Caco-2 (cell line): ENCODE results near the gene FMN1. TPM values are rescaled to one million over a fixed set of nuclear protein-coding genes. Genes with fewer than 3 reads are reported as not detected.
"Not testable (repeated sequence)": the region's sequence is repeated elsewhere in the genome, so short reads cannot be mapped to it uniquely, and the experiment has no call there.

Source experiments
- BruUV-seq: library from RNA; stranded (reverse); fragments of 400-500 nt; replicated peaks from 2 replicates; lab custom pipeline; 2021; lab: Mats Ljungman, UMichigan
- CTCF ChIA-PET: fragments of 300-600 bp; sonication (Branson Sonifier 250); formaldehyde crosslinking; loops from one replicate; lab custom pipeline; 2022; ENCODE audit warnings: antibody characterized with exemption; lab: Charles Lee
- POLR2A ChIA-PET: fragments of 300-600 bp; sonication (Branson Sonifier 250); formaldehyde crosslinking; loops from one replicate; lab custom pipeline; 2022; ENCODE audit warnings: antibody characterized with exemption; lab: Charles Lee
- DNase-seq, 2 experiments: peaks; one replicate each; pipeline versions ENCODE4 v3.0.0 to v3.0.0-alpha.2; 2020 to 2022
- H3K27me3 ChIP-seq: replicated peaks from 2 replicates; pipeline ENCODE4 v1.6.0; 2011; ENCODE audit warnings: low read length; ENCODE audit not compliant: control insufficient read depth, insufficient read depth
- H3K36me3 ChIP-seq: 2 replicates; pipeline ENCODE4 v1.5.1; 2011; ENCODE audit warnings: low read length; ENCODE audit not compliant: control insufficient read depth, insufficient read depth
- H3K4me1 ChIP-seq: fragments of 250-450 bp; sonication (Bioruptor Pico); 2 replicates; pipeline ENCODE4 v1.5.1; 2020; ENCODE audit warnings: mild to moderate bottlenecking
- H3K4me3 ChIP-seq: 2 replicates; pipeline ENCODE4 v1.5.1; 2011; ENCODE audit warnings: low read depth, mild to moderate bottlenecking, control low read depth, low read length
- H3K9me3 ChIP-seq: fragments of 250-450 bp; sonication (Bioruptor Pico); 2 replicates; pipeline ENCODE4 v1.5.1; 2020; ENCODE audit warnings: mild to moderate bottlenecking, moderate library complexity
- H3K27ac Mint-ChIP-seq: one replicate; pipeline ENCODE4 v1.8.0; 2022; ENCODE audit warnings: mixed read lengths; ENCODE audit not compliant: unreplicated experiment
- H3K27me3 Mint-ChIP-seq: one replicate; pipeline ENCODE4 v1.8.0; 2022; ENCODE audit warnings: mixed read lengths; ENCODE audit not compliant: insufficient read depth, unreplicated experiment
- H3K36me3 Mint-ChIP-seq: one replicate; pipeline ENCODE4 v1.8.0; 2022; ENCODE audit warnings: mild to moderate bottlenecking, mixed read lengths; ENCODE audit not compliant: insufficient read depth, unreplicated experiment
- H3K4me1 Mint-ChIP-seq: one replicate; pipeline ENCODE4 v1.8.0; 2022; ENCODE audit warnings: low read depth, mixed read lengths; ENCODE audit not compliant: unreplicated experiment
- H3K4me3 Mint-ChIP-seq: one replicate; pipeline ENCODE4 v1.8.0; 2022; ENCODE audit warnings: mild to moderate bottlenecking, moderate library complexity, mixed read lengths; ENCODE audit not compliant: unreplicated experiment
- H3K9me3 Mint-ChIP-seq: one replicate; pipeline ENCODE4 v1.8.0; 2022; ENCODE audit warnings: mixed read lengths; ENCODE audit not compliant: unreplicated experiment
- CTCF ChIP-seq, 2 experiments: fragments of 200-600 bp in 1 of 2; IDR thresholded peaks; 1 replicate in 1 of 2; 2 replicates in 1 of 2; pipeline versions ENCODE4 v1.5.1 to v1.8.0; 2011 to 2022; ENCODE audit warnings: antibody characterized with exemption in 1 of 2, control low read depth in 1 of 2, inconsistent platforms in 1 of 2, low read depth in 1 of 2, low read length in 1 of 2, mild to moderate bottlenecking in 1 of 2, moderate library complexity in 1 of 2; ENCODE audit not compliant: insufficient read depth in 1 of 2, severe bottlenecking in 1 of 2, unreplicated experiment in 1 of 2
- intact Hi-C: fragments of 100-400 bp; cut with micrococcal nuclease; formaldehyde crosslinking; loops from one replicate; pipeline ENCODE4 v1.10.0; 2022; ENCODE audit not compliant: unreplicated experiment
- total RNA-seq: library from RNA; stranded (reverse); gene quantifications from 2 replicates; pipeline ENCODE4 v1.2.3, GENCODE V29; 2022

The FMN1 gene
- total RNA-seq, 1 experiment from 2014 or later, result 1.6 TPM

DNA sequence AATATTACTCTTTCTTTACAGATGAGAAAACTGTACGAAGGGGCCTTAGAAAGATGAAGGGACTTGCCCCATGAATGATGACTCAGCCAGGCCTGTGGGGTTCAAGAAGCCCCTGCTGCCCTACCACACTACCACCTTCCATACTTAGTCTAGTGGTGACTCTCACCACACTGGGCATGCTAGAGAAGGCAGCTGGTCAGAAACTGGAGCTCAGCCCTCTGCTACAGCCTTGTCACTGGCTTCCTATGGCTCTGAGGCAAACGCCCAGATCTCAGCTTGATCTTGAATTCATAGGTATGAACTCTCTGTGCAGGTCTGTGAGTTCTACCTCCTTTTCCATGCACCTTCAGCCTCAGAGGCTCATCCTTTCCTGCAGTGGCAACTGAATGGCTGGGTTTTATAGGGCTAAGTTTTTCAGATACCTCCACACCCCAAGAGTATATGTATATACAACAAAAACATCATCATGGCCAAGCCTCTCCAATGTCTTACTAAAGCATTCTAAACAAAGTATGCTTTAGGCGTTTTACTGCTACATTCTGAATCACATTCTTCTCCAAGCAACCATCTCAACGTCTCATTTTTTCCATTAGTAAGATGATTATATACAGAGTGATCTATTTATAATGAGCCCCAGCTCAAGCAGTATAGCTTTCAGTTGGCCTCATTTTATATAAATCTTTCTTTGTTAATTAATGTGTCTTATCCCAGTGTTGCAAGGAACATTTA, 242.6 kb downstream of the FMN1 start:
- intact Hi-C loops, result no loop called here
- Histone ChIP-seq H3K27me3 (no peaks in the 10 kb centered on the region), H3K9me3 (no peaks in the 10 kb centered on the region), H3K4me3 (no peak overlapping the region), H3K36me3 (no peaks in the 10 kb centered on the region), H3K4me1 (no peaks in the 10 kb centered on the region)
- no peak for DNase-seq
- Mint-ChIP-seq H3K36me3 (no peaks in the 10 kb centered on the region), H3K4me3 (no peak overlapping the region), H3K4me1 (no peaks in the 10 kb centered on the region), H3K9me3 (no peaks in the 10 kb centered on the region), H3K27ac (no peak overlapping the region), H3K27me3 (peaks cover 2% of the 10 kb centered on the region)
- CTCF ChIA-PET, result interaction anchor here (2.0 kb wide), 1 partner anchor 16 kb away, joined by 6 read pairs; no protein-coding TSS in a partner anchor
- POLR2A ChIA-PET, result interaction anchor here (0.6 kb wide), 1 partner anchor 774 kb away, joined by 7 read pairs; no protein-coding TSS in a partner anchor
- no peak for TF ChIP-seq CTCF (IDR thresholded peaks at IDR 0.05; ENCODE audit: insufficient read depth in 1 of 2, low read depth in 1 of 2, low read length in 1 of 2, severe bottlenecking in 1 of 2, unreplicated experiment in 1 of 2)
- no TSS peak for BruUV-seq

DNA sequence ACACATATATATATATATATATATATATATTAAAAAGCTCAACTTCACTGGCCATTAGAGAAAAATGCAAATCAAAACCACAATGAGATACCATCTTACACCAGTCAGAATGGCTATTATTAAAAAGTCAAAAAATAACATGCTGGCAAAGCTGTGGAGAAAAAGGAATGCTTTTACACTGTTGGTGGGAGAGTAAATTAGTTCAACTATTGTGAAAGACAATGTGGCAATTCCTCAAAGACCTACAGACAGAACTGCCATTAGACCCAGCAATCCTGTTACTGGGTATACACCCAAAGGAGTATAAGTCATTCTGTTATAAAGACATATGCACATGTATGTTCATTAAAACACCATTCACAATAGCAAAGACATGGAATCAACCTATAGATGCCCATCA, 244.5 kb downstream of the FMN1 start:
- not testable (repeated sequence) for H3K27ac Mint-ChIP-seq

DNA sequence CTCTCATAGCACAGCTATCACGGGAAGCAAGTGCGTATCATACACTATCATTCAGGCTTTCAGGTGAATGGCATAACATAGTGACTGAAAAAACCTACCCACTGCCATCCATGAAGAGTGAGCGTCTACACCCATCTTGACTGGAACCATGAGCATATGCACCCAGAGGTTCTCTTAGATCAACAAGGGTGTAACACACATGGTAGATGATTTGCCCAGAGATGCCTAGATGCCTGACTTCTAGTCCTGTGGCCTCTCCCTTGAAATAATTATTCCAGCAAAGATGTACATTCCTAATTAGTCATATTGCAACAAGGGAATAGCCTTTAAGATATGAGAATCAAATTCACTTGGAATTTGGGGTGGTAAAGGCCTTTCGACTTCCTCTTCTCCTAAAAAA, 248.3 kb downstream of the FMN1 start:
- Mint-ChIP-seq H3K4me3 (no peak overlapping the region), H3K4me1 (no peaks in the 10 kb centered on the region), H3K27me3 (peaks cover 4% of the 10 kb centered on the region), H3K36me3 (no peaks in the 10 kb centered on the region), H3K27ac (no peak overlapping the region), H3K9me3 (no peaks in the 10 kb centered on the region)
- no TSS peak for BruUV-seq
- H3K9me3 ChIP-seq, result no peaks in the 10 kb centered on the region
- ChIA-PET CTCF (interaction anchor here (1.0 kb wide), 1 partner anchor 10 kb away, joined by 3 read pairs; no protein-coding TSS in a partner anchor), POLR2A (no interaction called here)
- no peak for DNase-seq
- no peak for TF ChIP-seq CTCF (IDR thresholded peaks at IDR 0.05; ENCODE audit: insufficient read depth in 1 of 2, low read depth in 1 of 2, low read length in 1 of 2, severe bottlenecking in 1 of 2, unreplicated experiment in 1 of 2)
- no peaks in the 10 kb centered on the region for H3K36me3 ChIP-seq
- H3K4me1 ChIP-seq, result no peaks in the 10 kb centered on the region
- H3K27me3 ChIP-seq, result no peaks in the 10 kb centered on the region
- intact Hi-C loops, result no loop called here
- no peak overlapping the region for H3K4me3 ChIP-seq

More for the DNA sequence above, 244.5 kb downstream of the FMN1 start:
- BruUV-seq, H3K36me3 Mint-ChIP-seq, H3K4me1 ChIP-seq, H3K4me3 ChIP-seq, POLR2A ChIA-PET, H3K9me3 ChIP-seq, H3K4me1 Mint-ChIP-seq, H3K27me3 ChIP-seq, CTCF ChIA-PET, H3K36me3 ChIP-seq, DNase-seq, intact Hi-C loops, H3K4me3 Mint-ChIP-seq, H3K9me3 Mint-ChIP-seq, H3K27me3 Mint-ChIP-seq: not testable (repeated sequence)
